Measurements from ENCODE around the gene SNX8.

SNX8 gene

DNA sequence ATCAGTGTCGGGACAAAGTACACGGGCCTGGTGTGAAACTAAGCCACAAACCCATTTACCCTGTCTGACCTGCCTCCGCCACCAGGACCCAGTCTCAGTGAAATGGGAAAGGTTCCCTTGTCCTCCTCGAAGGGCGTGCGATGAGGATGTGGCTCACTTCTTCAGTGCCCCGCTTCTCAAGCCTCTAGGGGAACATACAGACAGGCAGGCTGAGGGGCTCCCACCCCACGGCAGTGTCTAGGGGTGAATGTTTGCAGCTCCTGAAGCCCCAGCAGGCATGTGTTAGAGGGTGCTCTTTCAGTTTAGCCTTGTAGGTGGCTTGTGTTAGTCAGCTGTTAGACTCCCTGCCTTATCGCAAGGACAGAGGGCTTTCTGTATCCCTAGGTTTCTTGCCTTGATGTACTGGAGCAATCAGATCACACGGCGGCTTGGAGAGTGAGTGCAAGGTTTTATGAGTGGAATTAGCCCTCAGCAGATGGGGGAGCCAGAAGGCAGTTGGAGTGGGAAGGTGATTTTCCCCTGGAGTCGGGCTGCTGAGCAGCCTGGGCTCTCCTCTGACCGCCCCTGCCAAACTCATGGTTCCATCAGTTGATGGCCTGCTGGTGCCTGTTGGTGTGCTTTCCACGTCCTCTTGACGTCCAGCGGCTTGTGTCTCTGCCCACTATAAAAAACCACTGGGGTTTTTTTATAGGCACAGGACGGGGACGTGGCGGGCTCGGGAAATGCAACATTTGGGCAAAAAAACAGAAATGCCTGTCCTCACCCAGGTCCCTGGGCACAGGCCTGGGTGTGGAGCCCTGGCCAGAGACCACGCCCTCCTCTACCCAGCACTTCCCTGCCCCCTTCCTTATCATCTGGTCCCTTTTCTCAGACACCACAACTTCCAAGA lies 71.5 kb downstream of the SNX8 start:
- DNase-seq: no peak

DNA sequence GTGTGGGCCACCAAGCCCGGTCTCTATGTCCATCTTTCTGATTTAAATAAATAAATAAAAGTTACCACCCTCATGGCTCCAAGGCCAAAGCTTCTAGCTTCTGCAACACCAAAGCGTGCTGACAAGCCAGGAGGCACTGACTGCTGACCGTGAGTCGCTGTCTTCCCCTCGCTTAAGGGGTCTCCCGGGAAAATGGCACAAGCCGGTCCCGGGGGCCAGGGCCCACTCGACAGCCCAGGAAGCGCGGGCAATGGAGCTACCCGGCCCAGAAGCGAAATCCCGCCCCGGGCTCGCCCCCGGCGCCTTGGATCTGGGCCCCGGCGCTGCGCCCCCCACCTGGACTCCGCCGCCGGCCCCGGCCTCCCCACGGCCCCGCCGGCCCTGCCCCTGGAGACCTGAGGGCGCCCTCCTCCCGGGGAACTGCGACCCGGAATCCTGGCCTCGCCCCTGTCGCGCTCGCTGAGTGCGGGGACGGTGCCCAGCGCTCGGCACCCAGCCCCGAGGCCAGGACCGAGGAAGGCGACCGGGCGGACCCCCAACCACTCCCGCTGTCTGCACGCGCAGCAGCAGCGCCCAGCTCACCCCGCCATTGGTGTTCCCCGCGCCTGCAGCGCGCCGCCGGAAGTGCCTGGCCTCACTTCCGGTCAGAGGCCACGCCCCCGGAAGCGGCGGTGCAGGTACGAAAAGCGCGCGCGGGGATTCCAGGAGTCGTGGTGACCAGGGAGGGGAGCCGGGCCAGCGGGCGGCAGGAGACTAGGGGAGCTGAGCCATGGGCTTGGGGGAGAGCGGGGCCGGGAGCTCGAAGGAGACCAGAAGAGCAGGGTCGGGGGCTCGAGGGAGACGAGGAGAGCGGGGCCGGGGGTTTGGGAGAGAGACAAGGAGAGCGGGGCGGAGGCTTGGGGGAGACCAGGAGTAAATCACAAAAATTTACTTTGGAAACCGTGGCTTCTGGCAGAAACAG lies 72.4 kb downstream of the SNX8 start, which contains the start of the genes MRM2 and NUDT1:
Gene MRM2, minus strand, starts transcription at position 626 of the 961 bp plus-strand sequence. Its CDS starts 36 bp downstream, at position 590.
Gene NUDT1, plus strand, starts transcription at position 647 of the 961 bp plus-strand sequence. CDS start 2,349 bp downstream, outside the sequence.
- peak; percentile 76 for DNase-seq

GRCh38 chr7:2239242-2239641 lies 75.0 kb downstream of the SNX8 start:
- no peak for DNase-seq

DNA sequence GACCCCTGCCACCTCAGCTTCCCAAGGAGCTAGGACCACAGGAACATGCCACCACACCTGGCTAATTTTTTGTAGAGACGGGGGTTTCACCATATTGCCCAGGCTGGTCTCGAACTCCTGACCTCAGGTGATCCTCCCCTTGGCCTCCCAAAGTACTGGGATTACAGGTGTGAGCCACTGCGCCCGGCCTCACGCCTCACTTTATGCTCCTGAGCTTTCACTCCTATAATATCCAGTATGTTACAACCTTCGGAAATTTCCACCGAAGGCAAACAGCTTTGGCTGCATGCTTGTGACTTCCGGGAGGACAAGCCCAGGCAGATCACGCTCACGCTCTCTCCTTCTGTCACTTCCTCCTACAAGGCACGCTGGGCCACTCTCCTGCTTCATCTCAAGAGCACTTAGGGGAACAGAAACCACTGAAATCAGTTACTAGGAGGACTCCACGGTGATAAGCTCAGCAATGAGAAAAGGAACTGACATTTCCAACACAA lies 77.1 kb downstream of the SNX8 start:
- DNase-seq: no peak

DNA sequence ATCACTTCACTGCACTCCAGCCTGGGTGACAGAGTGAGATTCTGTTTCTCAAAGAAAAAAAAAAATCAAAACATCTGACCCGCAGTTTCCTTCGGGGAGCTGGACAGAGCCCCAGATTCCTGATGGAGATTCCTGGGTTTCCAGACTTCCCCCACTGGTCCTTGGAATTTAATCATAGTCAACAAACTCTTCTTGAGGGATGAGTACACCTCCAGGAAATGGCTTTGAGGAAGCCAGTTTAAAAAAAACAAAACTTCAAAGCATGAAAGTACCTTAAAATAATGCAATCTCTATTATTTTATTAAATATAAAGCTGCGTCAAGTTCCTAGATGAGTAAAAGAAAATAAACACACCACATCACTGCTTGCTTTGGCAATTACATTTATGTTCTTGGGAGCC lies 80.3 kb downstream of the SNX8 start:
- DNase-seq: no peak

DNA sequence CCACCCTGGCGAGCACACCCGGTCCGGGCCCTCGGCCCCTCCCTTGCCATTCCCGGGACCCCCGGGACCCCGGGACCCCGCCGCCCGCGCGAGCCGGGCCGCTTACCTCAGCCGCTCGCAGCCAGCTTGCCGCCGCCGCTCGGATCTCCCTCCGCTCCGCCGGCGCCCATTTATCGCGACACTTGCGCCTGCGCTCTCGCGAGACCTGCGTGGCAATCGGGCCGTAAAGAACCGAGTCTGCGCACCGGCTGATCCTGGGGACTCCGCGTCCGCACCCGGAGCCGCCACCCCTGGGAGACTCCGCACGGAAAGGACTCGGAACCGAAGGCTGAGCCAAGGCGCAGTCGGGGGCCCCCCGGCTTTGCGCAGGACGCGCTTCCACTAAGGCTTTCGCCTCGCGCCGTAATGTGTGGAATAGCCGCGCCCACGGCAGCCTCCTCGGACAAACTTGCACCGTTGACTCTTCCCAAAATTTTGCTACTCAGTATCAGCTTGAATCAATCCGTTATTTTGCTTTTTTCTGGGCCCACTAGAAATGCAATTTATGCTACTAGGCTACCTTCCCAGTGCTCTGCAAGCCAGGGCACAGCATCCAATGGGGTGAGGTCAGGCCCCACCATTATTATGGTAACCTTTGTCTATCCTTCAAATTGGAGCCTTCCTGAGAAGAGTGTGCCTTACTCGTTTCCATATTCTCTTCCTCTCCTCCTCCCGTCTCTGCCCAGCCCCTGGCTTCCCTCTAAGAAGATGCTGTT lies 81.3 kb downstream of the SNX8 start, which contains the start of gene MAD1L1:
Gene MAD1L1, minus strand, starts transcription at position 180 of the 755 bp plus-strand sequence. CDS start 2,812 bp downstream, outside the sequence.
- DNase-seq: peak; percentile 54

- no peak for DNase-seq
Observed at GRCh38 chr7:2231992-2232765, 82.1 kb downstream of the SNX8 start.

GRCh38 chr7:2230882-2231281 lies 83.4 kb downstream of the SNX8 start:
- DNase-seq: no peak

DNA sequence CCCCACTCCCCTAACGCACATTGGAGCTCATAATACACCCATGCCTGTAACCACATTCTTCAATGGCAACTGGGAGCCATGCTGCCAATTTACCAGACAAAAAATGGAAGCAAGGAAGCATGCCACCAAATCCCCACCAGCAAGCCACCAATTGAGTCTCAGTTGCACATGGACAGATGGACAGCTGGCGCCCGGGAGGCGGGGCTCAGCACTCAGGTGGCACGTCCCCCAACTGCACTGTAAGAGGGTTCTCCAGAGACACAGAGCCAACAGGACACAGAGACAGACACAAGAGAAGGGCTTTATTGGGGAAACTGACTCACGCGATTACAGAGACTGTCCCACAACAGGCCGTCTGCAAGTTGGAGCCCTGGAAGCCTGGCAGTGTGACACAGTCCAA lies 84.0 kb downstream of the SNX8 start:
- no peak for DNase-seq

DNA sequence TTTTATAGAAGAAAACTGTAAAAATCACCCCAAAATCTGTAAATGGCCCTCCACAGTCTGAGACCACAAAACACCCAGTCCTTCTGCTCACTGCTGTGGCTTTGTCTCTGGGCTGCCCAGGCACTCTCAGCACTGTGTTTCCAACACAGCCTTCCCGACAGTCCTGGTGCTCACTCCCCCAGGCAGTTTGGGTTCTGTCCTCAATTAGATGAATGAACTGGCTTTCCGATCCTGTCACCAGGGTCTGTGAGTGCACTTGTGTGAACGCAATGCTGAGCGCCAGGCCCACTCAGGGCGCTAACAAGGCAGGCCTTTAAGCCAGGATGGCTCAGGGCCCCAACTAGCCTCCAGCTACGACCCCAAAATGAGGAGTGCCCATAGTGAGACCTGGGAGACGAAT lies 84.8 kb downstream of the SNX8 start:
- no peak for DNase-seq

DNA sequence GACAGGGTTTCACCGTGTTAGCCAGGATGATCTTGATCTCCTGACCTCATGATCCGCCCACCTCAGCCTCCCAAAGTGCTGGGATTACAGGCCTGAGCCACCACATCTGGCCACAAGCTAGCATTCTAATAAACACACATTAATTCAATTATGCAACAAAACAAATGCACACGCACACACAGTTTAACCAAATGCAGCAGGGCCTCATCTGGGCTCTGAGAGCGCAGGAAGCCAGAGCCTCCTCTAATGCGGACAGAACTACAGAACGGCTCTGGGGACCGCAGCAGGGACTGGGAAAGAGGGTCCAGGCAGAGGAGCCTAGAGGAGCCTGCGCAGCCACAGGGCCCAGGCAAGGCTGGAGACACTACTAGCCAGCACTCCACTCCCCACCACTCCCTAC lies 85.3 kb downstream of the SNX8 start:
- DNase-seq: no peak

- DNase-seq: no peak
Observed at GRCh38 chr7:2227699-2228098, 86.5 kb downstream of the SNX8 start.

GRCh38 chr7:2225830-2226229 lies 88.4 kb downstream of the SNX8 start:
- DNase-seq: no peak

GRCh38 chr7:2225336-2225735 lies 88.9 kb downstream of the SNX8 start:
- DNase-seq: no peak

DNA sequence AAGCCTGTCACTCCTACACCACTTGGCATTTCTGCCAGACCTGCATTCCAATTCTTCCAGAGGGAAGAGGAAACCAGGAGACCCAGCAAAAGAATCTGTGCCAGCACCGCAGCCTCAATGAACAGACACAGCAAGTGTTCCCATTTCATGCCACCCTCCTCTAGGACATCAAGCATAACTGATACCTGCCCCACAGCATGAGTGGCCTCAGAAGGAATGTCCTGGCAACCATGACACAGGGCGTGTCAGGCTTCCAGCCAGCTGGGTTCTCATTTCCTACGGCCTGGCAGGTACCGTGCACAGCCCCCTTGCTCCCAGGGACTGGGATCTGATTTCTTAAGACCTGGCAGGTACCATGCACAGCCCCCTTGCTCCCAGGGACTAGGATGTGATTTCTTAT lies 89.3 kb downstream of the SNX8 start:
- DNase-seq: no peak

GRCh38 chr7:2224491-2224928 lies 89.7 kb downstream of the SNX8 start:
- DNase-seq: no peak

DNA sequence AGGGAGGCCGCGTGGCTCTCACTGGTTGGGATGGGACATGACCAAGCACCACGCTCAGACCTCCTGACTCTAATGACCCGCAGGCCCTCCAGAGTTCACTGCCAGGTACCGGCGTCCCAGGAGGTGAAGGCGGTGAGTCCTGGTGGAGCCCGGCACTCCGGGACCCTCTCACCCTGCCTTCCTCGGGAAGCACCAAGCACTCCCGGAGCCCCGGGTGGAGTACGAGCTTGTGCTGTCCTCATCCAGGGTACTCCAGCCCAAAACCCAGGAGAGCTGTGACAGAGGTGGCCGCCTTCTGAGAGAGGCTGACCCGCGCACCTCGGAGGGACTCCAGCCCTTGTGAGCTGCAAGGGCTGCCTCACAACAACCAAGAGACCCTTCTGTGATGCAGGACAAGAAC lies 90.9 kb downstream of the SNX8 start:
- DNase-seq: no peak

GRCh38 chr7:2222516-2222915 lies 91.7 kb downstream of the SNX8 start:
- no peak for DNase-seq

- DNase-seq: no peak
Observed at GRCh38 chr7:2220954-2221353, 93.3 kb downstream of the SNX8 start.

DNA sequence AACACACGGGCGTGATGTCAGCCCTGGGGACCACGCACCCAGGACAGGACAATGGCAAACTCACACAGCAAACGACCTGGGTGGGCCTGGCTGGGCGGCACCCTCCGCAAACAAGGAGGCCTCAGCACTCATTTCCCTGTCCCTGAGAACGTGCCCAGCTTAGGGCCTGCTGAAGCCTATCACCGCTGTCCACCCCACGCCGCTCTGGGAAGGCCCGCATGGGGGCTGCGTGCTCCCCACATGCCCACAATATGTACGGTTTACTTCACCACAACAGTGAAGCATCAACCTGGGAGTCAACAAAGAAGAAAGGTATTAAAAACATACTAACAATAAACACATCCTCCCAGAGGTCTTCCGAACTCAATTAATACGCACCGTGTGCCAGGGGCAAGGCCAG lies 93.7 kb downstream of the SNX8 start:
- DNase-seq: no peak

GRCh38 chr7:2220030-2220429 lies 94.2 kb downstream of the SNX8 start:
- DNase-seq: no peak

DNA sequence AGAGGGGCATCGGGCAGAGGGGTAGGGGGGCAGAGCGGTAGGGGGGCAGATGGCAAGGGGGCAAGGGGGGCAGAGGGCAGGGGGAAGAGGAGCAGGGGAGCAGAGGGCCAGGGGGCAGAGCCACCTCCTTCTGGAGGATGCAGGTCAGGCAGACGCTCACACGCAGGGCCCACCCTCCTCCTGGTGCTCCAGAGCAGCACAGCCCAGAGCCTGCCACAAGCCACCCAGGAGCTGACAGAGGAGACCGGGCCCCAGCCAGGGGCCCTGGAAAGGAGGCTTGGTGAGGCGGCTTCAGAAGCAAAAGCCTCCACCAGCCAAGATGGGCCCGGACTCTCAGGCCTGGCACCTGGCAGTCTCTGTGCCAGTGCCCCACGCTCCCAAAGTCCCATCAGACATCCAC lies 94.6 kb downstream of the SNX8 start:
- no peak for DNase-seq

All from NCI-H748 treated with DMSO at 0.1 percent for 48 hours (cell line).